IMR-90 (cell line): ENCODE measurements around the gene INPPL1. TPM values are rescaled to one million over a fixed set of nuclear protein-coding genes. Genes with fewer than 3 reads are reported as not detected.

Experiments used
- ATAC-seq: fragments of 200-7000 bp; cut with Tn5 transposase; 2 replicates; pipeline ENCODE4 v1.9.1; 2020; ENCODE audit warnings: low read depth, mild to moderate bottlenecking, moderate library complexity
- BruUV-seq: library from RNA; stranded (reverse); fragments of 400-500 nt; replicated peaks from 2 replicates; lab custom pipeline; 2021; lab: Mats Ljungman, UMichigan
- CTCF ChIA-PET: fragments of 300-600 bp; formaldehyde crosslinking; extraction: SDS; loops from one replicate; lab custom pipeline; 2021; ENCODE audit warnings: antibody characterized with exemption; lab: Yijun Ruan, JAX
- POLR2A ChIA-PET: fragments of 300-600 bp; sonication (Branson Sonifier 250); formaldehyde crosslinking; loops from one replicate; lab custom pipeline; 2022; ENCODE audit warnings: antibody characterized with exemption; ENCODE audit not compliant: unreplicated experiment; lab: Charles Lee
- DNase-seq: peaks from one replicate; pipeline ENCODE4 v3.0.0; 2013
- H2AFZ ChIP-seq: replicated peaks from 2 replicates; pipeline ENCODE3; 2013; ENCODE audit warnings: low read length, mild to moderate bottlenecking; ENCODE audit not compliant: poor library complexity
- H2AK5ac ChIP-seq: 2 replicates; pipeline ENCODE4 v1.6.1; 2013; ENCODE audit warnings: low read depth, low read length, inconsistent platforms
- H2AK9ac ChIP-seq: replicated peaks from 2 replicates; pipeline ENCODE3; 2013; ENCODE audit warnings: mild to moderate bottlenecking, low read depth, low read length, moderate library complexity; ENCODE audit not compliant: poor library complexity
- H2BK120ac ChIP-seq: 2 replicates; pipeline ENCODE4 v1.6.1; 2013; ENCODE audit warnings: low read depth, low read length, inconsistent platforms
- H2BK15ac ChIP-seq: 3 replicates; pipeline ENCODE4 v1.6.1; 2013; ENCODE audit warnings: low read depth, low read length, inconsistent platforms
- H2BK20ac ChIP-seq: 2 replicates; pipeline ENCODE4 v1.6.1; 2013; ENCODE audit warnings: low read depth, mild to moderate bottlenecking, inconsistent platforms, low read length, moderate library complexity
- H2BK5ac ChIP-seq: 2 replicates; pipeline ENCODE4 v1.6.1; 2013; ENCODE audit warnings: mild to moderate bottlenecking, low read depth, low read length, inconsistent platforms; ENCODE audit not compliant: poor library complexity, severe bottlenecking
- H3K14ac ChIP-seq: replicated peaks from 2 replicates; pipeline ENCODE4 v1.6.1; 2013; ENCODE audit warnings: low read depth, low read length, inconsistent platforms
- H3K18ac ChIP-seq: 2 replicates; pipeline ENCODE4 v1.6.1; 2013; ENCODE audit warnings: low read depth, low read length, control low read depth
- H3K23ac ChIP-seq: 2 replicates; pipeline ENCODE4 v1.6.1; 2013; ENCODE audit warnings: low read depth, low read length, inconsistent platforms
- H3K27ac ChIP-seq: 2 replicates; pipeline ENCODE4 v1.5.1; 2013; ENCODE audit warnings: mild to moderate bottlenecking, control low read depth, low read length; ENCODE audit not compliant: insufficient read depth
- H3K27me3 ChIP-seq: 2 replicates; pipeline ENCODE4 v1.6.1; 2013; ENCODE audit warnings: low read length; ENCODE audit not compliant: control insufficient read depth, insufficient read depth
- H3K36me3 ChIP-seq: 2 replicates; pipeline ENCODE4 v1.6.1; 2013; ENCODE audit warnings: low read length, mixed read lengths; ENCODE audit not compliant: control insufficient read depth, insufficient read depth
- H3K4ac ChIP-seq: 2 replicates; pipeline ENCODE4 v1.6.1; 2013; ENCODE audit warnings: low read depth, low read length, inconsistent platforms
- H3K4me1 ChIP-seq: 2 replicates; pipeline ENCODE4 v1.6.1; 2013; ENCODE audit warnings: low read length, mixed read lengths; ENCODE audit not compliant: control insufficient read depth, insufficient read depth
- H3K4me2 ChIP-seq: 2 replicates; pipeline ENCODE4 v1.6.1; 2013; ENCODE audit warnings: low read depth, mild to moderate bottlenecking, control low read depth, low read length, moderate library complexity
- H3K4me3 ChIP-seq: 2 replicates; pipeline ENCODE4 v1.5.1; 2013; ENCODE audit warnings: low read depth, mild to moderate bottlenecking, control low read depth, low read length, moderate library complexity; ENCODE audit not compliant: insufficient read depth
- H3K56ac ChIP-seq: 2 replicates; pipeline ENCODE4 v1.6.1; 2013; ENCODE audit warnings: low read length, inconsistent platforms; ENCODE audit not compliant: insufficient read depth; ENCODE audit errors: extremely low read depth
- H3K79me1 ChIP-seq, 2 experiments: 2 replicates each; pipeline ENCODE4 v1.6.1; 2013; ENCODE audit warnings: low read length in 2 of 2, inconsistent platforms in 1 of 2, low read depth in 1 of 2
- H3K9ac ChIP-seq: 2 replicates; pipeline ENCODE4 v1.6.1; 2013; ENCODE audit warnings: low read depth, low read length, control low read depth
- H3K9me1 ChIP-seq: 2 replicates; pipeline ENCODE4 v1.6.1; 2013; ENCODE audit warnings: low read length, inconsistent platforms; ENCODE audit not compliant: insufficient read depth
- H3K9me3 ChIP-seq: 2 replicates; pipeline ENCODE4 v1.6.1; 2013; ENCODE audit warnings: low read length; ENCODE audit not compliant: control insufficient read depth, insufficient read depth
- H4K20me1 ChIP-seq: 2 replicates; pipeline ENCODE4 v1.6.1; 2013; ENCODE audit warnings: low read length, inconsistent platforms; ENCODE audit not compliant: insufficient read depth
- H4K5ac ChIP-seq: 2 replicates; pipeline ENCODE4 v1.6.1; 2013; ENCODE audit warnings: mild to moderate bottlenecking, low read depth, low read length, control low read depth
- H4K8ac ChIP-seq, 2 experiments: 2 replicates each; pipeline ENCODE4 v1.6.1; 2013; ENCODE audit warnings: low read depth in 2 of 2, low read length in 2 of 2, control low read depth in 1 of 2, inconsistent platforms in 1 of 2
- H4K91ac ChIP-seq: 2 replicates; pipeline ENCODE4 v1.6.1; 2013; ENCODE audit warnings: low read depth, low read length, inconsistent platforms; ENCODE audit not compliant: insufficient read depth
- BHLHE40 ChIP-seq: fragments of 150-350 bp; IDR thresholded peaks from 2 replicates; pipeline ENCODE4 v1.6.1; 2016; ENCODE audit warnings: mild to moderate bottlenecking, low read depth, low read length
- CEBPB ChIP-seq: IDR thresholded peaks from 2 replicates; pipeline ENCODE4 v1.6.1; 2012; ENCODE audit warnings: low read depth, low read length, improper control_type of control experiment
- CHD1 ChIP-seq: IDR thresholded peaks from 2 replicates; pipeline ENCODE4 v1.6.1; 2012; ENCODE audit warnings: low read depth, low read length, improper control_type of control experiment
- CTCF ChIP-seq: conservative IDR thresholded peaks from 2 replicates; pipeline ENCODE4 v1.5.1; 2012; ENCODE audit warnings: mild to moderate bottlenecking, low read depth, low read length, improper control_type of control experiment
- FOS ChIP-seq: fragments of 150-350 bp; IDR thresholded peaks from 2 replicates; pipeline ENCODE4 v1.6.1; 2016; ENCODE audit warnings: low read depth, low read length
- MAFK ChIP-seq: IDR thresholded peaks from 2 replicates; pipeline ENCODE4 v1.6.1; 2012; ENCODE audit warnings: low read depth, low read length, improper control_type of control experiment
- MAZ ChIP-seq: IDR thresholded peaks from 2 replicates; pipeline ENCODE4 v1.6.1; 2012; ENCODE audit warnings: low read depth, mild to moderate bottlenecking, low read length, improper control_type of control experiment, moderate library complexity, borderline replicate concordance
- MXI1 ChIP-seq: IDR thresholded peaks from 2 replicates; pipeline ENCODE4 v1.6.1; 2012; ENCODE audit warnings: low read depth, mild to moderate bottlenecking, low read length, moderate library complexity, borderline replicate concordance
- NFE2L2 ChIP-seq: fragments of 150-350 bp; IDR thresholded peaks from 2 replicates; pipeline ENCODE4 v1.6.1; 2016; ENCODE audit warnings: low read depth, mild to moderate bottlenecking, low read length
- POLR2A ChIP-seq: IDR thresholded peaks from 2 replicates; pipeline ENCODE4 v1.6.1; 2012; ENCODE audit warnings: mild to moderate bottlenecking, low read depth, low read length
- RCOR1 ChIP-seq: IDR thresholded peaks from 2 replicates; pipeline ENCODE4 v1.6.1; 2012; ENCODE audit warnings: mild to moderate bottlenecking, low read length, improper control_type of control experiment; ENCODE audit not compliant: insufficient replicate concordance
- RFX5 ChIP-seq: IDR thresholded peaks from 2 replicates; pipeline ENCODE4 v1.8.0; 2012; ENCODE audit warnings: low read depth, mild to moderate bottlenecking, low read length, moderate library complexity
- WGBS, 2 experiments: methylation state at CpG; one replicate each; pipeline versions ENCODE4 v1.1.5 to v1.1.7; 2013; ENCODE audit warnings: missing lambda C conversion rate in 2 of 2; ENCODE audit not compliant: insufficient read length in 1 of 2; ENCODE audit errors: extremely low coverage in 2 of 2; 5-methylcytosine and 5-hydroxymethylcytosine counted together
- dilution Hi-C: fragments of 300-500 bp; cut with HindIII; formaldehyde crosslinking; loops from one replicate; pipeline ENCODE4 v1.14.3; 2018; ENCODE audit warnings: low sequenced_read_pairs; ENCODE audit not compliant: unreplicated experiment
- in situ Hi-C: fragments of 300-500 bp; cut with MboI; formaldehyde crosslinking; loops from 3 replicates; pipeline ENCODE4 v1.14.3; 2019; ENCODE audit warnings: low sequenced_read_pairs, inconsistent platforms, mixed read lengths
- intact Hi-C: fragments of 100-400 bp; cut with micrococcal nuclease; formaldehyde crosslinking; loops from 2 replicates; pipeline ENCODE4 v1.10.0; 2022
- polyA plus RNA-seq, 3 experiments: library from polyadenylated mRNA; depleted of rRNA; stranded (reverse); fragments of >200 nt; gene quantifications; 2 replicates each; pipeline ENCODE4 v1.2.3, GENCODE V29; 2012; ENCODE audit warnings: low replicate concordance in 1 of 3
- total RNA-seq: library from RNA; depleted of rRNA; stranded (reverse); fragments of >200 nt; gene quantifications from 2 replicates; pipeline ENCODE4 v1.2.3, GENCODE V29; 2012
- TF ChIP-seq, protein P1 (sequence below): fragments of 150-350 bp; IDR thresholded peaks from 2 replicates; pipeline ENCODE4 v1.6.1; 2016; ENCODE audit warnings: low read depth, mild to moderate bottlenecking, low read length, moderate library complexity, borderline replicate concordance
- TF ChIP-seq, protein P2 (sequence below): fragments of 150-350 bp; IDR thresholded peaks from 2 replicates; pipeline ENCODE4 v1.6.1; 2017; ENCODE audit warnings: mild to moderate bottlenecking, antibody characterized with exemption, low read length, low read depth

Gene INPPL1
- total and polyA plus RNA-seq, 2 of the 4 experiments (the other 2 are of a cell fraction), result 27.4 to 105 TPM

- Histone ChIP-seq H3K27ac (no peak overlapping the region), H3K4me2 (no peak overlapping the region), H2BK20ac (no peak overlapping the region), H4K8ac (no peak overlapping the region), H4K5ac (no peak overlapping the region), H3K27me3 (peaks cover 6% of the 10 kb centered on the region), H3K9me1 (no peaks in the 10 kb centered on the region), H3K23ac (no peak overlapping the region), H4K20me1 (no peaks in the 10 kb centered on the region), H2AK5ac (no peak overlapping the region), H3K79me1 (no peaks in the 10 kb centered on the region), H3K18ac (no peak overlapping the region), H3K9me3 (no peaks in the 10 kb centered on the region), H3K4me3 (no peak overlapping the region), H2BK5ac (no peak overlapping the region), H4K91ac (no peak overlapping the region), H2BK15ac (no peak overlapping the region), H3K4ac (no peak overlapping the region), H3K4me1 (no peaks in the 10 kb centered on the region), H2BK120ac (no peak overlapping the region), H3K36me3 (no peaks in the 10 kb centered on the region), H3K9ac (no peak overlapping the region), H2AFZ (no peak overlapping the region), H2AK9ac (no peak overlapping the region), H3K14ac (no peak overlapping the region), H3K56ac (no peak overlapping the region)
- TF ChIP-seq CEBPB (no peak), CHD1 (no peak), RFX5 (no peak), FOS (no peak), MXI1 (no peak), MAZ (no peak), BHLHE40 (no peak), MAFK (no peak), POLR2A (no peak), RCOR1 (no peak), NFE2L2 (no peak), CTCF (no peak)
- TF ChIP-seq, protein P1, sequence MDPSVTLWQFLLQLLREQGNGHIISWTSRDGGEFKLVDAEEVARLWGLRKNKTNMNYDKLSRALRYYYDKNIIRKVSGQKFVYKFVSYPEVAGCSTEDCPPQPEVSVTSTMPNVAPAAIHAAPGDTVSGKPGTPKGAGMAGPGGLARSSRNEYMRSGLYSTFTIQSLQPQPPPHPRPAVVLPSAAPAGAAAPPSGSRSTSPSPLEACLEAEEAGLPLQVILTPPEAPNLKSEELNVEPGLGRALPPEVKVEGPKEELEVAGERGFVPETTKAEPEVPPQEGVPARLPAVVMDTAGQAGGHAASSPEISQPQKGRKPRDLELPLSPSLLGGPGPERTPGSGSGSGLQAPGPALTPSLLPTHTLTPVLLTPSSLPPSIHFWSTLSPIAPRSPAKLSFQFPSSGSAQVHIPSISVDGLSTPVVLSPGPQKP, result no peak
- TF ChIP-seq, protein P2, sequence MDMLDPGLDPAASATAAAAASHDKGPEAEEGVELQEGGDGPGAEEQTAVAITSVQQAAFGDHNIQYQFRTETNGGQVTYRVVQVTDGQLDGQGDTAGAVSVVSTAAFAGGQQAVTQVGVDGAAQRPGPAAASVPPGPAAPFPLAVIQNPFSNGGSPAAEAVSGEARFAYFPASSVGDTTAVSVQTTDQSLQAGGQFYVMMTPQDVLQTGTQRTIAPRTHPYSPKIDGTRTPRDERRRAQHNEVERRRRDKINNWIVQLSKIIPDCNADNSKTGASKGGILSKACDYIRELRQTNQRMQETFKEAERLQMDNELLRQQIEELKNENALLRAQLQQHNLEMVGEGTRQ, result no peak
- dilution Hi-C loops, result no loop called here
- WGBS, 2 experiments, result no CpG with 5 or more reads among the region's 2 CpGs
- DNase-seq (no peak), ATAC-seq (no peak)
- CTCF ChIA-PET, result no interaction called here
- no TSS peak for BruUV-seq
- POLR2A ChIA-PET, result interaction anchor here (0.6 kb wide), 1 partner anchor 21 kb away, joined by 3 read pairs; no protein-coding TSS in a partner anchor
- in situ Hi-C loops, result no loop called here
- intact Hi-C loops, result no loop called here
These were observed 62.7 kb downstream of the INPPL1 start for GRCh38 chr11:72287293-72287692.
